NCI-H1436 treated with DMSO at 0.1 percent for 48 hours (cell line): ENCODE data around the gene YIF1A.
"Not testable (repeated sequence)": the region's sequence is repeated elsewhere in the genome, so short reads cannot be mapped to it uniquely, and the experiment has no call there.

Experiments used
- DNase-seq: peaks from one replicate; lab custom pipeline; 2025; lab: John Stamatoyannopoulos, UW

YIF1A gene

GRCh38 chr11:66286699-66287098 is 2.2 kb downstream of the YIF1A start:
- no peak for DNase-seq

- DNase-seq, result no peak
These were observed 3.5 kb downstream of the YIF1A start for GRCh38 chr11:66285250-66285947.

- no peak for DNase-seq
These were observed 4.3 kb downstream of the YIF1A start for GRCh38 chr11:66284526-66285078.

- no peak for DNase-seq
These were observed 5.4 kb downstream of the YIF1A start for GRCh38 chr11:66283461-66284105.

GRCh38 chr11:66282468-66283455 is 6.2 kb downstream of the YIF1A start:
- peak; percentile 89 for DNase-seq

GRCh38 chr11:66281776-66282467 is 7.0 kb downstream of the YIF1A start:
- DNase-seq, result no peak

GRCh38 chr11:66281001-66281400 is 7.9 kb downstream of the YIF1A start:
- DNase-seq, result no peak

- DNase-seq, result no peak
These were observed 8.5 kb downstream of the YIF1A start for GRCh38 chr11:66280428-66280827.

GRCh38 chr11:66279092-66279734 is 9.7 kb downstream of the YIF1A start:
- DNase-seq, result no peak

- no peak for DNase-seq
These were observed 10.4 kb downstream of the YIF1A start for GRCh38 chr11:66278363-66279091.

- DNase-seq, result no peak
These were observed 11.2 kb downstream of the YIF1A start, which contains the start of gene CNIH2 for GRCh38 chr11:66277471-66278362. Gene CNIH2 (plus strand): TSS chr11:66278175. CDS start chr11:66278457, 282 bp downstream.

- not testable (repeated sequence) for DNase-seq
These were observed 11.9 kb downstream of the YIF1A start for GRCh38 chr11:66277064-66277463.

- DNase-seq, result not testable (repeated sequence)
These were observed 12.3 kb downstream of the YIF1A start for GRCh38 chr11:66276619-66277018.

GRCh38 chr11:66275984-66276612 is 12.8 kb downstream of the YIF1A start:
- DNase-seq, result no peak

- no peak for DNase-seq
These were observed 13.5 kb downstream of the YIF1A start for GRCh38 chr11:66275396-66275795.

- DNase-seq, result no peak
These were observed 14.7 kb downstream of the YIF1A start for GRCh38 chr11:66274219-66274618.

- no peak for DNase-seq
These were observed 16.3 kb downstream of the YIF1A start for GRCh38 chr11:66272596-66272995.

- no peak for DNase-seq
These were observed 17.1 kb downstream of the YIF1A start for GRCh38 chr11:66271816-66272215.
